Activated CD4-positive, alpha-beta T cell treated with anti-CD3 and anti-CD28 coated beads for 24 hours (primary cell): ENCODE measurements around the gene RAB13.

Experiments used
- DNase-seq, 2 donors: peaks; one replicate each; pipeline ENCODE4 v3.0.0-alpha.2; 2020; ENCODE audit warnings: low read depth in 2 of 2

The RAB13 gene

DNA sequence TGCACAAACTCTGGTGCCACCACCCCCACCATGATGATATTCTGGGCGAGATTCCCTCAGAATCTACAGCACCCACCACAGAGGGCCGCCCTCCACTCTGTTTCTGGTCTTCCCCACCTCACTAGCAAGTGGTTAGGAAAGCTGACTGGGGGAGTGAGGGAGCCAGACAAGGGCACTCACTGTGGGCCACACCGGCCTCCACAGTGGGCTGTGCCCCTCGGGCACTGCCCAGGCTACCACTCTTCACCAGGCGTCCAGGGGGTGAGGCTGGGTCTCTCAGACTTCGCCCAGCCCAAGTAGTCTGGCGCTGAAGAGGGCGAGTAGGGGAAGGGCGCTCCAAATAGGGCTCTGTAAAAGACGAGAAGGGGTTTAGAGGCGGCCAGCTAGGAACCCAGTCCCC, 52.2 kb downstream of the RAB13 start:
- DNase-seq = no peak

DNA sequence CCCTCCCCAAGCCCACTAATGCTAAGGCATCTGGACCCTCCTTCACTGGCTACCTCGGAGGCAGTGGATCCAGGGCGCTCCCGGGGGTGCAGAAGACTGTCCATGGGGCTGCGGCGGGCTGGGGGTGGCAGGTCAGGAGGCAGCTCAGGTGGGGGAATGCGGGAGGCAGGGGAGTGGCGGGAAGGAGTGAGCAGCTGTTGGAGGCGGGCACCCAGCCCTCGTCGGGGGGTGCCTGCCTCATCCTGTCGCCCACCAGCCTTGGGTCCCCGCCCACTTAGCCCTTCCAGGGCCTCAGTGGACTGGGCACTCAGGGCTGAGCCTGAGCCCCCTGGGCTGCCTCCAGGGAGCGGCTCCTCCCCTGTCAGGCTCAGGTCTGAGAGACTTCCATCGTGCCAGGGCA, 52.7 kb downstream of the RAB13 start:
- no peak for DNase-seq

DNA sequence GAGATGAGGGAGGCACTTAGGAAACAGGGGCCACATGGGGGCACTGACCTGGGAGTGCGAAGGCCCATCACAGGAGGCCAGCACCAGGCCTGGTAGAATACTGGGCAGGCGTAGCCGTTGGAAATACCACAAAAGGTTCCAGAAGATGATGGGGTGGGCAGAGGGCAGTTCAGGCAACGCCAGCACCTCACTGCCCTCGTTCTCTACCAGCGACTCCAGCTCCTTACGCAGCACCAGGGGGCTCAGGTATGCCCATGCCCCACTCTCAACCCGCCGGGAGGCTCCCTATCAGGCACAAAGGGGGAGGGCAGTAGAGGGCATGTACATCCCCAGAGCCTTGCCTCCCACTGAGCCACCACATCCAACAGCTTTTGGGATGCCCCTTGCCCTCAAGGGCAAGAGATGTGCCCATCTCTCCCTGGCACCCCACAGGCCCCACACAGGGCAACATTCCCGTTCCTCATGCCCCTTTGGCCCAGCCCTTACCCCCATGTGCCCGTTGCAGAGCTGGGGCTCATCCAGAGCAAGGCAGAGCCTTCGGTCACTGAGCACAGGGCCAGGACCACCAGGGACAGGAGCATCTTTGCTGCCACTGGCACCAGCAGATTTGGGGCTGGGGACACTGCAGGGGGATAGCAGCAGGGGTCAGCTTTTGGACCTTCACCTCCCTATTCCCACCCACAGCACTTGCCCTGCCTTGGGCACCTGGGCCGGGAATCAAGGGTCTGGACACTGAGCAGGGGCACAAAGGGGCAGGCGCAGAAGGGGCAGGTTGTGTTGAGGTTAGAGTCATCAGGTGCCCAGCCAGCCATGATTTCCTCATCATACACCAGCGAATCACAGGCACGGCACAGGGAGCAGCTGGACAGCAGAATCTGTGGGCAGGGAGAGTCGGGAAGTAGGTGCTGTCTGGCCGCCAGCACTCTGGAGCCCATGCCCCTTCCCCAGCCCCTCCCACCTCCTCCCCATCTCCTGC, 53.7 kb downstream of the RAB13 start:
- DNase-seq = no peak
